H1 (cell line): Measurements from ENCODE around the gene DCP1A. TPM values are rescaled to one million over a fixed set of nuclear protein-coding genes. Genes with fewer than 3 reads are reported as not detected.

Experiments
- BACH1 ChIP-seq: IDR thresholded peaks from 2 replicates; pipeline ENCODE4 v1.6.1; 2012; ENCODE audit warnings: low read length, improper control_type of control experiment
- RXRA ChIP-seq: IDR thresholded peaks from 2 replicates; pipeline ENCODE4 v1.6.1; 2011; ENCODE audit warnings: low read depth, mild to moderate bottlenecking, low read length, moderate library complexity; ENCODE audit not compliant: insufficient read depth
- SP1 ChIP-seq: IDR thresholded peaks from 2 replicates; pipeline ENCODE4 v1.6.1; 2011; ENCODE audit warnings: low read depth, low read length
- TAF1 ChIP-seq: IDR thresholded peaks from 2 replicates; pipeline ENCODE4 v1.6.1; 2011; ENCODE audit warnings: mild to moderate bottlenecking, low read depth, low read length
- polyA plus RNA-seq, 7 experiments: library from polyadenylated mRNA; depleted of rRNA in 3 of 7; stranded (reverse) in 5 of 7; unstranded in 2 of 7; fragments of >200 nt in 5 of 7; fragments of 200-250 nt in 2 of 7; gene quantifications; 1 replicate in 5 of 7; 2 replicates in 1 of 7; 4 replicates in 1 of 7; pipeline versions ENCODE4 v1.2.1 to v1.2.3, GENCODE V29; 2011 to 2013; ENCODE audit warnings: missing spikeins in 2 of 7, mixed read lengths in 2 of 7
- total RNA-seq: library from RNA; stranded (reverse); fragmentation: NEBNext Ultra II Directional; extraction: Animal tissue kit (Norgen Biotek cat#: 25700); gene quantifications from 2 replicates; pipeline ENCODE4 v1.2.1, GENCODE V29; 2021
- TF ChIP-seq, protein P1 (sequence below): fragments of 300-600 bp; sonication (generic); IDR thresholded peaks from 2 replicates; pipeline ENCODE4 v1.7.1; 2012; ENCODE audit warnings: low read length, moderate library complexity, mild to moderate bottlenecking, inconsistent platforms; ENCODE audit not compliant: insufficient replicate concordance
- TF ChIP-seq, protein P2 (sequence below), 3 experiments: IDR thresholded peaks; 1 replicate in 2 of 3; 2 replicates in 1 of 3; pipeline versions ENCODE4 v1.5.1 to v1.6.1; 2011; ENCODE audit warnings: low read length in 3 of 3, mild to moderate bottlenecking in 3 of 3, inconsistent platforms in 2 of 3, low read depth in 1 of 3, moderate library complexity in 1 of 3; ENCODE audit not compliant: insufficient read depth in 1 of 3; ENCODE audit errors: control extremely low read depth in 1 of 3

DCP1A gene
- total and polyA plus RNA-seq, 2 of the 8 experiments (the other 6 are each of a cell fraction or from before 2014, with no cell fraction given): 13.2 to 15.9 TPM

DNA sequence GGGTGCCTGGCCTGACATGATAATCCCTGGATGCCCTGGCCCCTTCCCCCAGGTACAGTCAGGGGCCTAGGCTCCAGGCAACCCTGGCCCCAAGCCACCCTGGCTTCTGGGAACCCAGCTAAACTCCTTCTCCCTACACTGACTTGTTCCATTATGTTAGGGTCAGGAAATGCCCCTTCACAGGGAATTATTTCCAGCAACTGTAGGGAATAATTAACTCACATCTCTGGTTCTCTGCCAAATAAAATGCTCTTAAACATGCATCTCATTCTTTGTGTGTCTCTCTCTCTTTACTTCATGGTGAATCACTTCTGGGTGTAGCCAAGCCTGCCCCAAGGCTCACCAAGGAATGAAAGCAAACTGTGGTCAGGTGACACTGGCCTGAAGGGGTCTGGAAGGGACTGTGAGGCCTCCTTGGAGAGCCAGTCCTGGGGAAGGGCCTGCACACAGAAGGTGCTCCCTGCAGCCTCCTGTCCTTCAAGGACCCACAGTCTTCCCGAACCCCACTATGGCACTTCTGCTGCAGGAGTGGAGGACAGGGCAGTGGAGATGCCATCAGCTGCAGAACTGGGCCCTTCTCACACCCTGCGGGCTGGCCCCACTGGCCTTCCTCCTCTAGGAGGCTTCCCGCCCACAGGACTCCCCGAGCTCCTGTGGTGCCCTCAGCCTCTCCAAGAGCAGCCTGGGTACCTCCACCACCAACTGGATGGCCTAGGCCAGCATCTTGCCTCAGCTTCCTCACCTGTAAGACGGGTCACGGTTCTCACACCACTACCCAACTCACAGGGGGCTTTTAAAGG is 109.1 kb downstream of the DCP1A start (continued):
- TF ChIP-seq, protein P1, sequence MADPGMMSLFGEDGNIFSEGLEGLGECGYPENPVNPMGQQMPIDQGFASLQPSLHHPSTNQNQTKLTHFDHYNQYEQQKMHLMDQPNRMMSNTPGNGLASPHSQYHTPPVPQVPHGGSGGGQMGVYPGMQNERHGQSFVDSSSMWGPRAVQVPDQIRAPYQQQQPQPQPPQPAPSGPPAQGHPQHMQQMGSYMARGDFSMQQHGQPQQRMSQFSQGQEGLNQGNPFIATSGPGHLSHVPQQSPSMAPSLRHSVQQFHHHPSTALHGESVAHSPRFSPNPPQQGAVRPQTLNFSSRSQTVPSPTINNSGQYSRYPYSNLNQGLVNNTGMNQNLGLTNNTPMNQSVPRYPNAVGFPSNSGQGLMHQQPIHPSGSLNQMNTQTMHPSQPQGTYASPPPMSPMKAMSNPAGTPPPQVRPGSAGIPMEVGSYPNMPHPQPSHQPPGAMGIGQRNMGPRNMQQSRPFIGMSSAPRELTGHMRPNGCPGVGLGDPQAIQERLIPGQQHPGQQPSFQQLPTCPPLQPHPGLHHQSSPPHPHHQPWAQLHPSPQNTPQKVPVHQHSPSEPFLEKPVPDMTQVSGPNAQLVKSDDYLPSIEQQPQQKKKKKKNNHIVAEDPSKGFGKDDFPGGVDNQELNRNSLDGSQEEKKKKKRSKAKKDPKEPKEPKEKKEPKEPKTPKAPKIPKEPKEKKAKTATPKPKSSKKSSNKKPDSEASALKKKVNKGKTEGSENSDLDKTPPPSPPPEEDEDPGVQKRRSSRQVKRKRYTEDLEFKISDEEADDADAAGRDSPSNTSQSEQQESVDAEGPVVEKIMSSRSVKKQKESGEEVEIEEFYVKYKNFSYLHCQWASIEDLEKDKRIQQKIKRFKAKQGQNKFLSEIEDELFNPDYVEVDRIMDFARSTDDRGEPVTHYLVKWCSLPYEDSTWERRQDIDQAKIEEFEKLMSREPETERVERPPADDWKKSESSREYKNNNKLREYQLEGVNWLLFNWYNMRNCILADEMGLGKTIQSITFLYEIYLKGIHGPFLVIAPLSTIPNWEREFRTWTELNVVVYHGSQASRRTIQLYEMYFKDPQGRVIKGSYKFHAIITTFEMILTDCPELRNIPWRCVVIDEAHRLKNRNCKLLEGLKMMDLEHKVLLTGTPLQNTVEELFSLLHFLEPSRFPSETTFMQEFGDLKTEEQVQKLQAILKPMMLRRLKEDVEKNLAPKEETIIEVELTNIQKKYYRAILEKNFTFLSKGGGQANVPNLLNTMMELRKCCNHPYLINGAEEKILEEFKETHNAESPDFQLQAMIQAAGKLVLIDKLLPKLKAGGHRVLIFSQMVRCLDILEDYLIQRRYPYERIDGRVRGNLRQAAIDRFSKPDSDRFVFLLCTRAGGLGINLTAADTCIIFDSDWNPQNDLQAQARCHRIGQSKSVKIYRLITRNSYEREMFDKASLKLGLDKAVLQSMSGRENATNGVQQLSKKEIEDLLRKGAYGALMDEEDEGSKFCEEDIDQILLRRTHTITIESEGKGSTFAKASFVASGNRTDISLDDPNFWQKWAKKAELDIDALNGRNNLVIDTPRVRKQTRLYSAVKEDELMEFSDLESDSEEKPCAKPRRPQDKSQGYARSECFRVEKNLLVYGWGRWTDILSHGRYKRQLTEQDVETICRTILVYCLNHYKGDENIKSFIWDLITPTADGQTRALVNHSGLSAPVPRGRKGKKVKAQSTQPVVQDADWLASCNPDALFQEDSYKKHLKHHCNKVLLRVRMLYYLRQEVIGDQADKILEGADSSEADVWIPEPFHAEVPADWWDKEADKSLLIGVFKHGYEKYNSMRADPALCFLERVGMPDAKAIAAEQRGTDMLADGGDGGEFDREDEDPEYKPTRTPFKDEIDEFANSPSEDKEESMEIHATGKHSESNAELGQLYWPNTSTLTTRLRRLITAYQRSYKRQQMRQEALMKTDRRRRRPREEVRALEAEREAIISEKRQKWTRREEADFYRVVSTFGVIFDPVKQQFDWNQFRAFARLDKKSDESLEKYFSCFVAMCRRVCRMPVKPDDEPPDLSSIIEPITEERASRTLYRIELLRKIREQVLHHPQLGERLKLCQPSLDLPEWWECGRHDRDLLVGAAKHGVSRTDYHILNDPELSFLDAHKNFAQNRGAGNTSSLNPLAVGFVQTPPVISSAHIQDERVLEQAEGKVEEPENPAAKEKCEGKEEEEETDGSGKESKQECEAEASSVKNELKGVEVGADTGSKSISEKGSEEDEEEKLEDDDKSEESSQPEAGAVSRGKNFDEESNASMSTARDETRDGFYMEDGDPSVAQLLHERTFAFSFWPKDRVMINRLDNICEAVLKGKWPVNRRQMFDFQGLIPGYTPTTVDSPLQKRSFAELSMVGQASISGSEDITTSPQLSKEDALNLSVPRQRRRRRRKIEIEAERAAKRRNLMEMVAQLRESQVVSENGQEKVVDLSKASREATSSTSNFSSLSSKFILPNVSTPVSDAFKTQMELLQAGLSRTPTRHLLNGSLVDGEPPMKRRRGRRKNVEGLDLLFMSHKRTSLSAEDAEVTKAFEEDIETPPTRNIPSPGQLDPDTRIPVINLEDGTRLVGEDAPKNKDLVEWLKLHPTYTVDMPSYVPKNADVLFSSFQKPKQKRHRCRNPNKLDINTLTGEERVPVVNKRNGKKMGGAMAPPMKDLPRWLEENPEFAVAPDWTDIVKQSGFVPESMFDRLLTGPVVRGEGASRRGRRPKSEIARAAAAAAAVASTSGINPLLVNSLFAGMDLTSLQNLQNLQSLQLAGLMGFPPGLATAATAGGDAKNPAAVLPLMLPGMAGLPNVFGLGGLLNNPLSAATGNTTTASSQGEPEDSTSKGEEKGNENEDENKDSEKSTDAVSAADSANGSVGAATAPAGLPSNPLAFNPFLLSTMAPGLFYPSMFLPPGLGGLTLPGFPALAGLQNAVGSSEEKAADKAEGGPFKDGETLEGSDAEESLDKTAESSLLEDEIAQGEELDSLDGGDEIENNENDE: no peak
- TF ChIP-seq TAF1 (no peak), RXRA (no peak), BACH1 (no peak), SP1 (no peak)
- TF ChIP-seq, protein P2, sequence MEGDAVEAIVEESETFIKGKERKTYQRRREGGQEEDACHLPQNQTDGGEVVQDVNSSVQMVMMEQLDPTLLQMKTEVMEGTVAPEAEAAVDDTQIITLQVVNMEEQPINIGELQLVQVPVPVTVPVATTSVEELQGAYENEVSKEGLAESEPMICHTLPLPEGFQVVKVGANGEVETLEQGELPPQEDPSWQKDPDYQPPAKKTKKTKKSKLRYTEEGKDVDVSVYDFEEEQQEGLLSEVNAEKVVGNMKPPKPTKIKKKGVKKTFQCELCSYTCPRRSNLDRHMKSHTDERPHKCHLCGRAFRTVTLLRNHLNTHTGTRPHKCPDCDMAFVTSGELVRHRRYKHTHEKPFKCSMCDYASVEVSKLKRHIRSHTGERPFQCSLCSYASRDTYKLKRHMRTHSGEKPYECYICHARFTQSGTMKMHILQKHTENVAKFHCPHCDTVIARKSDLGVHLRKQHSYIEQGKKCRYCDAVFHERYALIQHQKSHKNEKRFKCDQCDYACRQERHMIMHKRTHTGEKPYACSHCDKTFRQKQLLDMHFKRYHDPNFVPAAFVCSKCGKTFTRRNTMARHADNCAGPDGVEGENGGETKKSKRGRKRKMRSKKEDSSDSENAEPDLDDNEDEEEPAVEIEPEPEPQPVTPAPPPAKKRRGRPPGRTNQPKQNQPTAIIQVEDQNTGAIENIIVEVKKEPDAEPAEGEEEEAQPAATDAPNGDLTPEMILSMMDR (IDR thresholded peaks at IDR 0.05; ENCODE audit: control extremely low read depth in 1 of 3, insufficient read depth in 1 of 3, low read depth in 1 of 3, low read length in 3 of 3): no peak
